SH-SY5Y (cell line): Measurements from ENCODE around the gene PDGFRB.

Experiments
- GATA2 ChIP-seq: IDR thresholded peaks from 2 replicates; pipeline ENCODE4 v1.6.1; 2011; ENCODE audit warnings: mild to moderate bottlenecking, low read depth, low read length
- GATA3 ChIP-seq: IDR thresholded peaks from 2 replicates; pipeline ENCODE4 v1.6.1; 2011; ENCODE audit warnings: low read depth, mild to moderate bottlenecking, low read length, moderate library complexity

PDGFRB gene

GRCh38 chr5:150155258-150156026 is at the start of gene PDGFRB:
Gene PDGFRB, minus strand, starts transcription at chr5:150155845. Its CDS starts 18,798 bp downstream, at chr5:150137047.
- TF ChIP-seq GATA3 (no peak), GATA2 (no peak)

DNA sequence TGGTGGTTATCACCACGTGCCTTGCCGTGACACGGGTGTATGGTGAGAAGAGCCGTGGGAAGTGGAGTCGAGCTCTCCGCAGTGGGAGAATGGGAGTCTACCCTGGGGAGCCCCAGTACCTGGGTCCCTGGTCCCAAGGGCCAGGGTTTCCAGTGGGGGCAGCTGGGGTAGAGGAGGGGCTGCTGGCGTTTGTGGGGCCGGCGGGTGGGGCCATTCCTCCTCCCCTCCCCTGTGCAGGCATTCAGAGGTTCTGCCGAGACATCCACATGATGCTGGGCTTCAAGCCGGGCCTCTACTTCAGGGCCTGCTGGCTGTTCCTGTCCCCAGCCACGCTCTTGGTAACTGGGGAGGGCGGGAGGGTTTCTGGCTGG is 48.9 kb upstream of the PDGFRB start:
- TF ChIP-seq GATA3, result no peak
- TF ChIP-seq GATA2, result no peak

- TF ChIP-seq GATA3 (no peak), GATA2 (no peak)
Observed at GRCh38 chr5:150203832-150204589, 48.4 kb upstream of the PDGFRB start.

- no peak for TF ChIP-seq GATA2
- TF ChIP-seq GATA3, result no peak
Observed at GRCh38 chr5:150202501-150202900, 46.9 kb upstream of the PDGFRB start.

GRCh38 chr5:150197476-150197875 is 41.8 kb upstream of the PDGFRB start:
- TF ChIP-seq GATA3 (no peak), GATA2 (no peak)

- TF ChIP-seq GATA2 (no peak), GATA3 (no peak)
Observed at GRCh38 chr5:150196986-150197385, 41.3 kb upstream of the PDGFRB start.

DNA sequence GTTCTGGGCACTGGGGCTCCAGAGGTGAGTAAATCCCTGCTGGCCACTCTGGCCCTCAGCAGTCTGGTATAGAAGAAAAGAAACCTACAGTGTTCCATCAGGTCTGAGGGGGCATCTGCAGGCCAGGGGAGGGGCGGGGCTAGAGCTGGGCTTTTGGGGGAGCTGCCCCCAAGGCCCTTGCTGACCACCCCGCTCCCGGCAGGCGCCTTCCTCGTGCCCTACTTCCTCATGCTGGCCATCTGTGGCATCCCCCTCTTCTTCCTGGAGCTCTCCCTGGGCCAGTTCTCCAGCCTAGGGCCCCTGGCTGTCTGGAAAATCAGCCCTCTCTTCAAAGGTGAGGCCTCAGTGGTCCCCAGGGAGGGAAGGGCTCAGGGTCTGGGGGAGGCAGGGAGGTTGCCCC is 40.9 kb upstream of the PDGFRB start:
- no peak for TF ChIP-seq GATA2
- TF ChIP-seq GATA3, result no peak

DNA sequence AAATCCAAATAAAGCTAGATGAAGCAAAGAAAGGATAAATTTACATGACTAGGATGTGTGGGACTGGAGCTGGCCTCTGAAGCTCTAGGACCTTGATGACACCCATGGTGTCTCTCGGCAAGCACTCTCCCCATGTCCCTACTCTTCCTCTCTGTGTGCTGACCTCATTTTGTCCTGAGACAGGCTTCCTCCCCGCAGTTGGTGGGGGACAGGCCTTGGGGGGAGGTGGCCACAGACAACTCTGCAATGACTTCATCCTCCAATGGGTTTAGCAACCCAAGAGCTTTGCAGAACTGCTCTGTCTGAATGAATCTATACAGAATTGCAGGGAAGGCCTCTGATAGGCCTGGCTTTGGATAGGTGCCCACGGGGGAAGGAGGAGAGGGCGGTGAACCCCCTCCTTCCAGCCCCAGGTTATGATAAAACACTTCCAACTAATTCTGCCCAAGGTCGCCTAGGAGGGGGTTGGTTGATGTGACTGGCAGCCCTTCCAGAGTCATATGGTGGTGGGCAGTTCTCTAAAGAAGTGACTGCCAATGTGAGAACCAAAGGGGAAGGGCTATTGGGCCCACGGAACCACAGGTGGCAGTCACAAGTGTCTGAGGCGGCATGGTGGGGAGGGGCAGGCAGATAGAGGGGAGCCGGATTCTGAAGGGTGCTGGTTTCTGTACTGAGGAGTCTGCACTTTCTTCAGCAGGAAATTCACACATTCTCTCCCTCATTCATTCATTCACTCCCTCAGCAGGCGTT is 40.3 kb upstream of the PDGFRB start:
- TF ChIP-seq GATA3 (no peak), GATA2 (no peak)

- no peak for TF ChIP-seq GATA2
- TF ChIP-seq GATA3, result no peak
Observed at GRCh38 chr5:150192462-150192861, 36.8 kb upstream of the PDGFRB start.

DNA sequence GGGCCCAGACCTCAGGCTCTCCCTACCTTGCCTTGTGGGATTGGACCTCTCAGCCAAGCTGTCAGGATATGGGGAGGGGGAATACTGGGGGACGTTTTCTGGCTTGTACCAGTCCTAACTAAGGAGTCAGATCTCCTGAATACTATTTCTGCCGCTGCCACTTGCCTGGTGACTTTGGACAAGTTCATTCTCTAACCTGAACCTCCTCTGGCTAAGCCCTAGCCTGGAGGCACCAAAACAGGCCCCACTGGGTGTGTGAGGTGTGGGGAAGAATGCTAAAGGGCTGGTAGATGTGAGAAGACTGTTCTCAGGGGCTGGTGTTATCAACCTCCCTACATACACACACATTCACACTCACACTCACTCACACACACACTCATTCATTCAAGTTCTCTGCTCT is 35.3 kb upstream of the PDGFRB start:
- TF ChIP-seq GATA2, result no peak
- TF ChIP-seq GATA3, result no peak

GRCh38 chr5:150190503-150190979 is 34.9 kb upstream of the PDGFRB start:
- TF ChIP-seq GATA2, result no peak
- no peak for TF ChIP-seq GATA3

GRCh38 chr5:150189728-150190502 is 34.3 kb upstream of the PDGFRB start, which contains the start of gene SLC6A7:
Gene SLC6A7, plus strand, starts transcription at chr5:150190062. Its CDS starts 266 bp downstream, at chr5:150190328.
- no peak for TF ChIP-seq GATA2
- no peak for TF ChIP-seq GATA3

DNA sequence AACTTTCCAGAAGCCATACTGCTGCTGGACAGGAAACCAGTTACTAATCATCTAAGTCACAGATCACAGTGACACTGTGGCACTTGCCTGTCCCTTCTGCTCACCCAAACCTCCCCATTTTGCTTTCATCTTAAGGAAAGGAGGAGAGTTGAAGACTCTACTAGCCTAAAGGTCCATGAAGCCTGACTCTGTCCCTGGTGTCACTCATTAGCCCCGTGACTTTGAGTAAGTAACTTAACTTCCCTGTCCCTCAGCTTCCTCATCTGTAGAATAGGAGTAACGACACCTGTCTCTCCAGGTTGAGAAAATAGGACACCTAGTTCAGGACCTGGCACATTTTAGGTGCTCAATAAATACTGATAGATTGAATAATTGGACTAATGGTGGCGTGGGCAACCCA is 33.7 kb upstream of the PDGFRB start:
- TF ChIP-seq GATA3 (no peak), GATA2 (no peak)
